DND-41 (cell line): ENCODE data around the gene KANSL1.

ENCODE experiments used
- CTCF ChIP-seq: IDR thresholded peaks from 2 replicates; pipeline ENCODE4 v1.5.1; 2012; ENCODE audit warnings: borderline replicate concordance, low read length, moderate library complexity, mild to moderate bottlenecking; ENCODE audit not compliant: poor library complexity, severe bottlenecking; ENCODE audit errors: extremely low read depth
- EZH2 ChIP-seq: IDR thresholded peaks from 3 replicates; pipeline ENCODE4 v1.6.1; 2012; ENCODE audit warnings: borderline replicate concordance, low read depth, mild to moderate bottlenecking, moderate library complexity, low read length, inconsistent platforms; ENCODE audit not compliant: severe bottlenecking

- TF ChIP-seq CTCF (no peak), EZH2 (no peak)
Observed at GRCh38 chr17:46154151-46154816, 38.9 kb downstream of the KANSL1 start.
